Measurements from ENCODE around the gene NAGLU. TPM values are rescaled to one million over a fixed set of nuclear protein-coding genes. Genes with fewer than 3 reads are reported as not detected.

The NAGLU gene
- total and polyA plus RNA-seq, 11 donors = 8.4 to 22.0 (median 12.5) TPM

DNA sequence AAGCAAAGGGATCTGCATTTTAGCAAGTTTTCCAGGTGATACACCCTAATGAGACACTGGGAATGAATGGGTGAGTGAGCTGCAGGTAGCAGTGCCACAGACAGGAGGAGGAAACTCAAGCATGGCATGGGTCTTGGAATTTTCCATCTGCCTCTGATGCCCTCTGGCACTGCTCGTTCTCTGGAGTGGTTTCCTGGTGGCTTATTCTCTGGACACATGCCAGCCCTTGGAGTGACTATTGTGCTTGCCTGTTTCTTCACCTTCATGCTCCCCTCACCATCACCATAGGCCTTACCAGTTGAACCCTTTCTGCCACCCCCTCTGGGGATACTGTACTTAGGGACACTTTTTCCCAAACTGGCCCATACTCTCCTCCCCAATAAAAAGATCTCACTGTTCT is 27.5 kb downstream of the NAGLU start:
- WGBS, 4 donors = 20 to 35% (median 25%) methylated on average over 1 of the region's 1 CpG
- intact Hi-C loops (cut with DNase I) = no loop called here
- Histone ChIP-seq H3K4me3 (peak overlapping the region in 6 of 12 donors; percentile 73 to 95 (median 90)), H3K4me1 (peaks cover 10 to 54% (median 43%) of the 10 kb centered on the region in 12 donors), H3K9me3 (no peaks in the 10 kb centered on the region), H3K36me3 (peaks cover 0 to 29% (median 22%) of the 10 kb centered on the region in 9 donors), H3K27me3 (no peaks in the 10 kb centered on the region), H3K27ac (no peak overlapping the region)
- TF ChIP-seq POLR2A (IDR thresholded peaks at IDR 0.05) = no peak
- TF ChIP-seq CTCF (IDR thresholded peaks at IDR 0.05) = no peak
- ATAC-seq (no peak), DNase-seq (no peak)

DNA sequence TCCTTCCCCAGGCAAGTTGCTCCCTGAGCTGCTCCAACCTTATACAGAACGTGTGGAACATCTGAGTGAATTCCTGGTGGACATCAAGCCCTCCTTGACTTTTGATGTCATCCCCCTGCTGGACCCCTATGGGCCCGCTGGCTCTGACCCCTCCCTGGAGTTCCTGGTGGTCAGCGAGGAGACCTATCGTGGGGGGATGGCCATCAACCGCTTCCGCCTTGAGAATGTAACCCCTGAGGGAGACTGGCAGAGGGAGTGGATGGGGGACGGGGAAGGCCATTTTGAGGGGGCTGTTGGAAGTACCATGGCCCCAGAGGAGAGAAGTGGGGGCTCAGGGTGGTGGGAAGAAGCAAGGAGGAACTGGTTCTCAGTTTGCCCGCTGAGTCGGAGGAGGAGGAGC is 27.9 kb downstream of the NAGLU start:
- H3K27ac ChIP-seq = no peak overlapping the region
- DNase-seq = no peak
- no peak for ATAC-seq
- 75 to 86% (median 85%) methylated on average over 6 to 9 of the region's 9 CpGs for WGBS, 4 donors
- peak overlapping the region in 1 of 12 donors; percentile 95 for H3K4me3 ChIP-seq
- no peaks in the 10 kb centered on the region for H3K27me3 ChIP-seq
- no peaks in the 10 kb centered on the region for H3K9me3 ChIP-seq
- H3K36me3 ChIP-seq = peaks cover 0 to 33% (median 26%) of the 10 kb centered on the region in 9 donors
- peaks cover 10 to 58% (median 44%) of the 10 kb centered on the region in 12 donors for H3K4me1 ChIP-seq
- intact Hi-C loops (cut with DNase I) = no loop called here
- no peak for TF ChIP-seq CTCF (IDR thresholded peaks at IDR 0.05)
- TF ChIP-seq POLR2A (IDR thresholded peaks at IDR 0.05) = no peak

DNA sequence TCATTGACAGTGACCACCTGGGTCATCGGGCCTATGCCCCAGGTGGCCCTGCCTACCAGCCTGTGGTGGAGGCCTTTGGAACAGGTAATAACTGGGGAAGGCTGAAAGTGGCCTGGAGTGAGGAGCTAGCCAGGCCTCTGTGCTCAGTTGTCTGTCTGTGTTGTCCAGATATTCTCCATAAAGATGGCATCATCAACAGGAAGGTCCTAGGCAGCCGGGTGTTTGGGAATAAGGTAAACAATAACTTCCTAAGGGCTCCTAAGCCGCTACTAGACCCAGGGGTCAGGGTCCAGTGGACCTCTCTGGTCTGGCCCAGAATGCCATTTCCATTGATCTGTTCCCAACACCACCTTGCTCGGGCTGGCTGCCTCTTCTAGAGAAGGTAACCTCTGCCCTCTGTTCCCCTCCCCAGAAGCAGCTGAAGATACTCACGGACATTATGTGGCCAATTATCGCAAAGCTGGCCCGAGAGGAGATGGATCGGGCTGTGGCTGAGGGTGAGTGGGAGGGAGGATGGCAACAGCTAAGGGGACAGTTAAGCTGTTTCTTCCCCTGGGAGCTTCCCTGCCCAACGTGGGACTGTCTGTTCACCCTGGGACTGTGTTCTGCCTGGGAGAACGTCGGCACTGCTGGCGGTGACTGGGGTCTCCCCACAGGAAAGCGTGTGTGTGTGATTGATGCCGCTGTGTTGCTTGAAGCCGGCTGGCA is 28.9 kb downstream of the NAGLU start:
- TF ChIP-seq CTCF (IDR thresholded peaks at IDR 0.05) = no peak
- TF ChIP-seq POLR2A (IDR thresholded peaks at IDR 0.05) = no peak
- 89 to 94% (median 92%) methylated on average over 12 to 15 of the region's 15 CpGs for WGBS, 4 donors
- DNase-seq (peak in 1 of 5 donors; percentile 40), ATAC-seq (no peak)
- Histone ChIP-seq H3K9me3 (no peaks in the 10 kb centered on the region), H3K4me1 (peaks cover 10 to 59% (median 44%) of the 10 kb centered on the region in 12 donors), H3K27me3 (no peaks in the 10 kb centered on the region), H3K4me3 (no peak overlapping the region), H3K27ac (no peak overlapping the region), H3K36me3 (peaks cover 0 to 44% (median 36%) of the 10 kb centered on the region in 9 donors)
- intact Hi-C loops (cut with DNase I) = no loop called here

GRCh38 chr17:42565523-42566214 is 29.6 kb downstream of the NAGLU start:
- TF ChIP-seq CTCF (IDR thresholded peaks at IDR 0.05) = no peak
- no peak for TF ChIP-seq POLR2A (IDR thresholded peaks at IDR 0.05)
- no peak for ATAC-seq
- DNase-seq = peak in 1 of 5 donors; percentile 49
- Histone ChIP-seq H3K9me3 (no peaks in the 10 kb centered on the region), H3K27ac (peak overlapping the region in 10 of 12 donors; percentile 94 to 99 (median 96)), H3K4me3 (peak overlapping the region in 3 of 12 donors; percentile 78 to 80 (median 79)), H3K4me1 (peaks cover 10 to 59% (median 44%) of the 10 kb centered on the region in 12 donors), H3K27me3 (no peaks in the 10 kb centered on the region), H3K36me3 (peaks cover 0 to 51% (median 43%) of the 10 kb centered on the region in 9 donors)
- intact Hi-C loops (cut with DNase I) = no loop called here
- WGBS, 4 donors = 92 to 95% (median 94%) methylated on average over 14 to 16 of the region's 16 CpGs

All from heart left ventricle (tissue), 16 donors.